Measurements from ENCODE around the gene CHST12.
"Not testable (repeated sequence)": the region's sequence is repeated elsewhere in the genome, so short reads cannot be mapped to it uniquely, and the experiment has no call there.

The CHST12 gene

DNA sequence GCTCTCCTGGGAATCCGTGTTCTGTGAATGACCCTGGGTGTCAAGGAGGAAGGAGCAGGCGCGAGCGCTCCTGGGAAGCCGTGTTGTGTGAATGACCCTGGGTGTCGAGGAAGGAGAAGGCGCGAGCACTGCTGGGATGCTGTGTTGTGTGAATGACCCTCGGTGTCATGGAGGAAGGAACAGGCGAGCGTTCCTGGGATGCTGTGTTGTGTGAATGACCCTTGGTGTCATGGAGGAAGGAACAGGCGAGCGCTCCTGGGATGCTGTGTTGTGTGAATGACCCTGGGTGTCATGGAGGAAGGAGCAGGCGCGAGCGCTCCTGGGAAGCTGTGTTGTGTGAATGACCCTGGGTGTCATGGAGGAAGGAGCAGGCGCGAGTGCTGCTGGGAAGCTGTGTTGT lies 25.3 kb upstream of the CHST12 start:
- not testable (repeated sequence) for H3K9me3 ChIP-seq (ENCODE audit: control insufficient read depth, insufficient read depth, low read length); H3K27me3 ChIP-seq (ENCODE audit: control insufficient read depth, insufficient read depth, low read length); H3K27ac ChIP-seq (ENCODE audit: low read depth, low read length); H3K9ac ChIP-seq (ENCODE audit: low read depth, low read length); H3K4me1 ChIP-seq (ENCODE audit: control insufficient read depth, insufficient read depth, low read length); H3K4me3 ChIP-seq (ENCODE audit: low read depth, low read length)
- peaks cover 89% of the 10 kb centered on the region for H3K36me3 ChIP-seq (ENCODE audit: control insufficient read depth, insufficient read depth, low read length)

GRCh38 chr7:2379161-2379560 lies 24.2 kb upstream of the CHST12 start:
- no peak overlapping the region for H3K27ac ChIP-seq (ENCODE audit: low read depth, low read length)
- no peak overlapping the region for H3K4me3 ChIP-seq (ENCODE audit: low read depth, low read length)
- H3K36me3 ChIP-seq (ENCODE audit: control insufficient read depth, insufficient read depth, low read length): peaks cover 79% of the 10 kb centered on the region
- H3K4me1 ChIP-seq (ENCODE audit: control insufficient read depth, insufficient read depth, low read length): no peaks in the 10 kb centered on the region
- no peaks in the 10 kb centered on the region for H3K9me3 ChIP-seq (ENCODE audit: control insufficient read depth, insufficient read depth, low read length)
- no peak overlapping the region for H3K9ac ChIP-seq (ENCODE audit: low read depth, low read length)
- no peaks in the 10 kb centered on the region for H3K27me3 ChIP-seq (ENCODE audit: control insufficient read depth, insufficient read depth, low read length)

GRCh38 chr7:2379821-2380450 lies 23.5 kb upstream of the CHST12 start:
- H3K4me3 ChIP-seq (ENCODE audit: low read depth, low read length): no peak overlapping the region
- H3K27me3 ChIP-seq (ENCODE audit: control insufficient read depth, insufficient read depth, low read length): no peaks in the 10 kb centered on the region
- peaks cover 71% of the 10 kb centered on the region for H3K36me3 ChIP-seq (ENCODE audit: control insufficient read depth, insufficient read depth, low read length)
- no peak overlapping the region for H3K9ac ChIP-seq (ENCODE audit: low read depth, low read length)
- no peak overlapping the region for H3K27ac ChIP-seq (ENCODE audit: low read depth, low read length)
- no peaks in the 10 kb centered on the region for H3K9me3 ChIP-seq (ENCODE audit: control insufficient read depth, insufficient read depth, low read length)
- no peaks in the 10 kb centered on the region for H3K4me1 ChIP-seq (ENCODE audit: control insufficient read depth, insufficient read depth, low read length)

- Histone ChIP-seq H3K27ac (ENCODE audit: low read depth, low read length) (no peak overlapping the region), H3K27me3 (ENCODE audit: control insufficient read depth, insufficient read depth, low read length) (no peaks in the 10 kb centered on the region), H3K4me1 (ENCODE audit: control insufficient read depth, insufficient read depth, low read length) (no peaks in the 10 kb centered on the region), H3K36me3 (ENCODE audit: control insufficient read depth, insufficient read depth, low read length) (peaks cover 66% of the 10 kb centered on the region), H3K4me3 (ENCODE audit: low read depth, low read length) (no peak overlapping the region), H3K9ac (ENCODE audit: low read depth, low read length) (no peak overlapping the region), H3K9me3 (ENCODE audit: control insufficient read depth, insufficient read depth, low read length) (no peaks in the 10 kb centered on the region)
Measured at GRCh38 chr7:2380461-2380860, 22.9 kb upstream of the CHST12 start.

GRCh38 chr7:2381227-2381626 lies 22.2 kb upstream of the CHST12 start:
- no peaks in the 10 kb centered on the region for H3K27me3 ChIP-seq (ENCODE audit: control insufficient read depth, insufficient read depth, low read length)
- H3K27ac ChIP-seq (ENCODE audit: low read depth, low read length): no peak overlapping the region
- H3K4me1 ChIP-seq (ENCODE audit: control insufficient read depth, insufficient read depth, low read length): no peaks in the 10 kb centered on the region
- no peaks in the 10 kb centered on the region for H3K9me3 ChIP-seq (ENCODE audit: control insufficient read depth, insufficient read depth, low read length)
- no peak overlapping the region for H3K4me3 ChIP-seq (ENCODE audit: low read depth, low read length)
- peaks cover 58% of the 10 kb centered on the region for H3K36me3 ChIP-seq (ENCODE audit: control insufficient read depth, insufficient read depth, low read length)
- H3K9ac ChIP-seq (ENCODE audit: low read depth, low read length): no peak overlapping the region

DNA sequence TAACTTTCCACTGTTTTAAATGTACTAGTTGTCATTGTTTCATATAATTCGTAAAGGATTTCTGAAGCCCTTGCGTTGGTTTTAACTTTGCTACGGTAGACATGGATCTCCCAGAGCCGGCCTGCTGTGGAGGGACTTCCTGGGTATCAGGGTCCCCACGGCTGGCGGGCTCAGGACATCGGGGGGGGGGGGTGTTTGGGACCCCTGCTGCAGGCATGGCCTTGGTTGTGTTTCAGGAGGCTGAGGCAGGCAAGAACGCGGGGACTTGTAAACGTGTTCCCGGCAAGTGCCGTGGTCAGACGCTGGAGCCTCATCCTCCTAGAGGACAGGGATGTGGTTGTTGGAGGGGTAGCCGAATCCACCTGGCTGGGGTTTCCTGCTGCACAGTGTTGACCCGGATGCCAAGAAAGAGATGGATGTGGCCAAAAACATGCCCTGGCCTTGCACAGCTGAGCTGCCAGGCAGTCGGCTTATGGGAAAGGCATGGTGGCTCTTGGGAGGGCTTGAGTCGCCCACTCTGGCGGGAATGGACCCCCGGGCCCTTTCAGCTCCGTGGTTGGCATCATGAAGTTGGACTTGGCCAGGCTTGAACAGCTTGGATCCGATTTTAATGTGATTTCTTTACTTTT lies 21.4 kb upstream of the CHST12 start:
- peaks cover 51% of the 10 kb centered on the region for H3K36me3 ChIP-seq (ENCODE audit: control insufficient read depth, insufficient read depth, low read length)
- H3K4me3 ChIP-seq (ENCODE audit: low read depth, low read length): no peak overlapping the region
- no peaks in the 10 kb centered on the region for H3K4me1 ChIP-seq (ENCODE audit: control insufficient read depth, insufficient read depth, low read length)
- no peaks in the 10 kb centered on the region for H3K27me3 ChIP-seq (ENCODE audit: control insufficient read depth, insufficient read depth, low read length)
- no peaks in the 10 kb centered on the region for H3K9me3 ChIP-seq (ENCODE audit: control insufficient read depth, insufficient read depth, low read length)
- no peak overlapping the region for H3K9ac ChIP-seq (ENCODE audit: low read depth, low read length)
- no peak overlapping the region for H3K27ac ChIP-seq (ENCODE audit: low read depth, low read length)

- Histone ChIP-seq H3K4me3 (ENCODE audit: low read depth, low read length) (no peak overlapping the region), H3K9me3 (ENCODE audit: control insufficient read depth, insufficient read depth, low read length) (no peaks in the 10 kb centered on the region), H3K9ac (ENCODE audit: low read depth, low read length) (no peak overlapping the region), H3K27me3 (ENCODE audit: control insufficient read depth, insufficient read depth, low read length) (no peaks in the 10 kb centered on the region), H3K4me1 (ENCODE audit: control insufficient read depth, insufficient read depth, low read length) (no peaks in the 10 kb centered on the region), H3K27ac (ENCODE audit: low read depth, low read length) (no peak overlapping the region), H3K36me3 (ENCODE audit: control insufficient read depth, insufficient read depth, low read length) (peaks cover 39% of the 10 kb centered on the region)
Measured at GRCh38 chr7:2383543-2384274, 19.7 kb upstream of the CHST12 start.

DNA sequence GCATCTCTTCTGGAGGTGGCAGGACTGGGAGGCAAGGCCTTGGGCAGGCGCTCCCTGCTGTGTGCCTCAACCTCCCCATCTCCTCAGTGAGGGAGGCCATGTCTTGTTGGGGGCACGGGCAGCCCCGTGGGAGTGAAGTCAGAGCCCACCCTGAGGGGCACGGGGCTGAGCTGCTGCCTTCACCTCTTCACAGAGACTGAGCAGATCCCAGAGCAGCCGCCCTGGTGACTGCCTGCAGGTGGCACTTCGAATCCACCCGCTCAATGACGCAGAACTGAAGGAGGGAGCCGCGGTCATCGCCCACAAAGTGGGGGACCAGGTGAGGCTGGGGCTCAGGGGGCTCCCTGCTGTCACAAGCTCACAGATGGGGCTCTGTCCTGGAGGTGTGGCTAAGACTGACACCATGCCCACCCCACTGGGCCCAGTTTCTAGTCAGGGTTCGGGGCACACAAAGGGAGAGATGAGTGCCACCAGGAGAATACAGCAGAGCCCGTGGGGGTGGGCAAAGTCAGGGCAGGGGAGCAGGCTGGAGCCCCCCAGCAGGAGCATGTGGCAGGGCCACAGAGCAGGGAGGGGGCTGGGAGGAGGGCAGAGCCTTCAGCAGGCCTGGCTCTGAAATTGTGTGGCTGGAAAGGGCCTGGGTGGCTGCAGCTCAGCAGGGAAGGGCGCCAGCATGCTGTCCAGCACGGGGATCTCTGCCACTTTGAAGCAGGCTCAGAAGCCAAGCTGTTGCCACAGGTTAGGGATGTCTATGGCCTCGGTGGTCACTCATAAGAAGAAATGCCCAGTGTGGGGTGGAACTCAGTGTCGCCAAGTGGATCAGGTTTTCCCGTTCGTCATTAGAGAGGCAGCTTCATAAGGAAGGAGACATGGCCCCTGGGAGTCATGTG lies 18.8 kb upstream of the CHST12 start:
- H3K9ac ChIP-seq (ENCODE audit: low read depth, low read length): no peak overlapping the region
- H3K9me3 ChIP-seq (ENCODE audit: control insufficient read depth, insufficient read depth, low read length): no peaks in the 10 kb centered on the region
- no peak overlapping the region for H3K4me3 ChIP-seq (ENCODE audit: low read depth, low read length)
- no peaks in the 10 kb centered on the region for H3K4me1 ChIP-seq (ENCODE audit: control insufficient read depth, insufficient read depth, low read length)
- no peak overlapping the region for H3K27ac ChIP-seq (ENCODE audit: low read depth, low read length)
- H3K36me3 ChIP-seq (ENCODE audit: control insufficient read depth, insufficient read depth, low read length): peaks cover 30% of the 10 kb centered on the region
- no peaks in the 10 kb centered on the region for H3K27me3 ChIP-seq (ENCODE audit: control insufficient read depth, insufficient read depth, low read length)

GRCh38 chr7:2386122-2386521 lies 17.3 kb upstream of the CHST12 start:
- H3K4me1 ChIP-seq (ENCODE audit: control insufficient read depth, insufficient read depth, low read length); H3K9me3 ChIP-seq (ENCODE audit: control insufficient read depth, insufficient read depth, low read length); H3K4me3 ChIP-seq (ENCODE audit: low read depth, low read length); H3K9ac ChIP-seq (ENCODE audit: low read depth, low read length); H3K27ac ChIP-seq (ENCODE audit: low read depth, low read length); H3K27me3 ChIP-seq (ENCODE audit: control insufficient read depth, insufficient read depth, low read length): not testable (repeated sequence)
- peaks cover 15% of the 10 kb centered on the region for H3K36me3 ChIP-seq (ENCODE audit: control insufficient read depth, insufficient read depth, low read length)

GRCh38 chr7:2386964-2387669 lies 16.3 kb upstream of the CHST12 start:
- Histone ChIP-seq H3K9ac (ENCODE audit: low read depth, low read length) (no peak overlapping the region), H3K4me1 (ENCODE audit: control insufficient read depth, insufficient read depth, low read length) (peaks cover 4% of the 10 kb centered on the region; the same call in 1 of the 2 replicates), H3K36me3 (ENCODE audit: control insufficient read depth, insufficient read depth, low read length) (peaks cover 5% of the 10 kb centered on the region), H3K27ac (ENCODE audit: low read depth, low read length) (peak overlapping the region; percentile 8), H3K9me3 (ENCODE audit: control insufficient read depth, insufficient read depth, low read length) (no peaks in the 10 kb centered on the region), H3K4me3 (ENCODE audit: low read depth, low read length) (no peak overlapping the region), H3K27me3 (ENCODE audit: control insufficient read depth, insufficient read depth, low read length) (no peaks in the 10 kb centered on the region)
